IMR-90 (cell line): ENCODE results near the gene ANO1. TPM values are rescaled to one million over a fixed set of nuclear protein-coding genes. Genes with fewer than 3 reads are reported as not detected.

Experiments
- ATAC-seq: fragments of 200-7000 bp; cut with Tn5 transposase; 2 replicates; pipeline ENCODE4 v1.9.1; 2020; ENCODE audit warnings: low read depth, mild to moderate bottlenecking, moderate library complexity
- BruUV-seq: library from RNA; stranded (reverse); fragments of 400-500 nt; replicated peaks from 2 replicates; lab custom pipeline; 2021; lab: Mats Ljungman, UMichigan
- CTCF ChIA-PET: fragments of 300-600 bp; formaldehyde crosslinking; extraction: SDS; loops from one replicate; lab custom pipeline; 2021; ENCODE audit warnings: antibody characterized with exemption; lab: Yijun Ruan, JAX
- POLR2A ChIA-PET: fragments of 300-600 bp; sonication (Branson Sonifier 250); formaldehyde crosslinking; loops from one replicate; lab custom pipeline; 2022; ENCODE audit warnings: antibody characterized with exemption; ENCODE audit not compliant: unreplicated experiment; lab: Charles Lee
- DNase-seq: peaks from one replicate; pipeline ENCODE4 v3.0.0; 2013
- H2AFZ ChIP-seq: replicated peaks from 2 replicates; pipeline ENCODE3; 2013; ENCODE audit warnings: low read length, mild to moderate bottlenecking; ENCODE audit not compliant: poor library complexity
- H2AK5ac ChIP-seq: 2 replicates; pipeline ENCODE4 v1.6.1; 2013; ENCODE audit warnings: low read depth, low read length, inconsistent platforms
- H2AK9ac ChIP-seq: replicated peaks from 2 replicates; pipeline ENCODE3; 2013; ENCODE audit warnings: mild to moderate bottlenecking, low read depth, low read length, moderate library complexity; ENCODE audit not compliant: poor library complexity
- H2BK120ac ChIP-seq: 2 replicates; pipeline ENCODE4 v1.6.1; 2013; ENCODE audit warnings: low read depth, low read length, inconsistent platforms
- H2BK15ac ChIP-seq: 3 replicates; pipeline ENCODE4 v1.6.1; 2013; ENCODE audit warnings: low read depth, low read length, inconsistent platforms
- H2BK20ac ChIP-seq: 2 replicates; pipeline ENCODE4 v1.6.1; 2013; ENCODE audit warnings: low read depth, mild to moderate bottlenecking, inconsistent platforms, low read length, moderate library complexity
- H2BK5ac ChIP-seq: 2 replicates; pipeline ENCODE4 v1.6.1; 2013; ENCODE audit warnings: mild to moderate bottlenecking, low read depth, low read length, inconsistent platforms; ENCODE audit not compliant: poor library complexity, severe bottlenecking
- H3K14ac ChIP-seq: replicated peaks from 2 replicates; pipeline ENCODE4 v1.6.1; 2013; ENCODE audit warnings: low read depth, low read length, inconsistent platforms
- H3K18ac ChIP-seq: 2 replicates; pipeline ENCODE4 v1.6.1; 2013; ENCODE audit warnings: low read depth, low read length, control low read depth
- H3K23ac ChIP-seq: 2 replicates; pipeline ENCODE4 v1.6.1; 2013; ENCODE audit warnings: low read depth, low read length, inconsistent platforms
- H3K27ac ChIP-seq: 2 replicates; pipeline ENCODE4 v1.5.1; 2013; ENCODE audit warnings: mild to moderate bottlenecking, control low read depth, low read length; ENCODE audit not compliant: insufficient read depth
- H3K27me3 ChIP-seq: 2 replicates; pipeline ENCODE4 v1.6.1; 2013; ENCODE audit warnings: low read length; ENCODE audit not compliant: control insufficient read depth, insufficient read depth
- H3K36me3 ChIP-seq: 2 replicates; pipeline ENCODE4 v1.6.1; 2013; ENCODE audit warnings: low read length, mixed read lengths; ENCODE audit not compliant: control insufficient read depth, insufficient read depth
- H3K4ac ChIP-seq: 2 replicates; pipeline ENCODE4 v1.6.1; 2013; ENCODE audit warnings: low read depth, low read length, inconsistent platforms
- H3K4me1 ChIP-seq: 2 replicates; pipeline ENCODE4 v1.6.1; 2013; ENCODE audit warnings: low read length, mixed read lengths; ENCODE audit not compliant: control insufficient read depth, insufficient read depth
- H3K4me2 ChIP-seq: 2 replicates; pipeline ENCODE4 v1.6.1; 2013; ENCODE audit warnings: low read depth, mild to moderate bottlenecking, control low read depth, low read length, moderate library complexity
- H3K4me3 ChIP-seq: 2 replicates; pipeline ENCODE4 v1.5.1; 2013; ENCODE audit warnings: low read depth, mild to moderate bottlenecking, control low read depth, low read length, moderate library complexity; ENCODE audit not compliant: insufficient read depth
- H3K56ac ChIP-seq: 2 replicates; pipeline ENCODE4 v1.6.1; 2013; ENCODE audit warnings: low read length, inconsistent platforms; ENCODE audit not compliant: insufficient read depth; ENCODE audit errors: extremely low read depth
- H3K79me1 ChIP-seq, 2 experiments: 2 replicates each; pipeline ENCODE4 v1.6.1; 2013; ENCODE audit warnings: low read length in 2 of 2, inconsistent platforms in 1 of 2, low read depth in 1 of 2
- H3K9ac ChIP-seq: 2 replicates; pipeline ENCODE4 v1.6.1; 2013; ENCODE audit warnings: low read depth, low read length, control low read depth
- H3K9me1 ChIP-seq: 2 replicates; pipeline ENCODE4 v1.6.1; 2013; ENCODE audit warnings: low read length, inconsistent platforms; ENCODE audit not compliant: insufficient read depth
- H3K9me3 ChIP-seq: 2 replicates; pipeline ENCODE4 v1.6.1; 2013; ENCODE audit warnings: low read length; ENCODE audit not compliant: control insufficient read depth, insufficient read depth
- H4K20me1 ChIP-seq: 2 replicates; pipeline ENCODE4 v1.6.1; 2013; ENCODE audit warnings: low read length, inconsistent platforms; ENCODE audit not compliant: insufficient read depth
- H4K5ac ChIP-seq: 2 replicates; pipeline ENCODE4 v1.6.1; 2013; ENCODE audit warnings: mild to moderate bottlenecking, low read depth, low read length, control low read depth
- H4K8ac ChIP-seq, 2 experiments: 2 replicates each; pipeline ENCODE4 v1.6.1; 2013; ENCODE audit warnings: low read depth in 2 of 2, low read length in 2 of 2, control low read depth in 1 of 2, inconsistent platforms in 1 of 2
- H4K91ac ChIP-seq: 2 replicates; pipeline ENCODE4 v1.6.1; 2013; ENCODE audit warnings: low read depth, low read length, inconsistent platforms; ENCODE audit not compliant: insufficient read depth
- BHLHE40 ChIP-seq: fragments of 150-350 bp; IDR thresholded peaks from 2 replicates; pipeline ENCODE4 v1.6.1; 2016; ENCODE audit warnings: mild to moderate bottlenecking, low read depth, low read length
- CEBPB ChIP-seq: IDR thresholded peaks from 2 replicates; pipeline ENCODE4 v1.6.1; 2012; ENCODE audit warnings: low read depth, low read length, improper control_type of control experiment
- CHD1 ChIP-seq: IDR thresholded peaks from 2 replicates; pipeline ENCODE4 v1.6.1; 2012; ENCODE audit warnings: low read depth, low read length, improper control_type of control experiment
- FOS ChIP-seq: fragments of 150-350 bp; IDR thresholded peaks from 2 replicates; pipeline ENCODE4 v1.6.1; 2016; ENCODE audit warnings: low read depth, low read length
- MAFK ChIP-seq: IDR thresholded peaks from 2 replicates; pipeline ENCODE4 v1.6.1; 2012; ENCODE audit warnings: low read depth, low read length, improper control_type of control experiment
- MAZ ChIP-seq: IDR thresholded peaks from 2 replicates; pipeline ENCODE4 v1.6.1; 2012; ENCODE audit warnings: low read depth, mild to moderate bottlenecking, low read length, improper control_type of control experiment, moderate library complexity, borderline replicate concordance
- MXI1 ChIP-seq: IDR thresholded peaks from 2 replicates; pipeline ENCODE4 v1.6.1; 2012; ENCODE audit warnings: low read depth, mild to moderate bottlenecking, low read length, moderate library complexity, borderline replicate concordance
- NFE2L2 ChIP-seq: fragments of 150-350 bp; IDR thresholded peaks from 2 replicates; pipeline ENCODE4 v1.6.1; 2016; ENCODE audit warnings: low read depth, mild to moderate bottlenecking, low read length
- POLR2A ChIP-seq: IDR thresholded peaks from 2 replicates; pipeline ENCODE4 v1.6.1; 2012; ENCODE audit warnings: mild to moderate bottlenecking, low read depth, low read length
- RAD21 ChIP-seq: IDR thresholded peaks from 2 replicates; pipeline ENCODE4 v1.6.1; 2012; ENCODE audit warnings: low read length, improper control_type of control experiment
- RCOR1 ChIP-seq: IDR thresholded peaks from 2 replicates; pipeline ENCODE4 v1.6.1; 2012; ENCODE audit warnings: mild to moderate bottlenecking, low read length, improper control_type of control experiment; ENCODE audit not compliant: insufficient replicate concordance
- RFX5 ChIP-seq: IDR thresholded peaks from 2 replicates; pipeline ENCODE4 v1.8.0; 2012; ENCODE audit warnings: low read depth, mild to moderate bottlenecking, low read length, moderate library complexity
- SMC3 ChIP-seq: fragments of 150-350 bp; IDR thresholded peaks from 2 replicates; pipeline ENCODE4 v1.6.1; 2016; ENCODE audit warnings: low read depth, mild to moderate bottlenecking, antibody characterized with exemption, low read length, moderate library complexity
- WGBS, 2 experiments: methylation state at CpG; one replicate each; pipeline versions ENCODE4 v1.1.5 to v1.1.7; 2013; ENCODE audit warnings: missing lambda C conversion rate in 2 of 2; ENCODE audit not compliant: insufficient read length in 1 of 2; ENCODE audit errors: extremely low coverage in 2 of 2; 5-methylcytosine and 5-hydroxymethylcytosine counted together
- dilution Hi-C: fragments of 300-500 bp; cut with HindIII; formaldehyde crosslinking; loops from one replicate; pipeline ENCODE4 v1.14.3; 2018; ENCODE audit warnings: low sequenced_read_pairs; ENCODE audit not compliant: unreplicated experiment
- in situ Hi-C: fragments of 300-500 bp; cut with MboI; formaldehyde crosslinking; loops from 3 replicates; pipeline ENCODE4 v1.14.3; 2019; ENCODE audit warnings: low sequenced_read_pairs, inconsistent platforms, mixed read lengths
- intact Hi-C: fragments of 100-400 bp; cut with micrococcal nuclease; formaldehyde crosslinking; loops from 2 replicates; pipeline ENCODE4 v1.10.0; 2022
- polyA plus RNA-seq, 3 experiments: library from polyadenylated mRNA; depleted of rRNA; stranded (reverse); fragments of >200 nt; gene quantifications; 2 replicates each; pipeline ENCODE4 v1.2.3, GENCODE V29; 2012; ENCODE audit warnings: low replicate concordance in 1 of 3
- total RNA-seq: library from RNA; depleted of rRNA; stranded (reverse); fragments of >200 nt; gene quantifications from 2 replicates; pipeline ENCODE4 v1.2.3, GENCODE V29; 2012
- TF ChIP-seq, protein P1 (sequence below): fragments of 150-350 bp; IDR thresholded peaks from 2 replicates; pipeline ENCODE4 v1.6.1; 2017; ENCODE audit warnings: mild to moderate bottlenecking, antibody characterized with exemption, low read length, low read depth
- TF ChIP-seq, protein P2 (sequence below): conservative IDR thresholded peaks from 2 replicates; pipeline ENCODE4 v1.5.1; 2012; ENCODE audit warnings: mild to moderate bottlenecking, low read depth, low read length, improper control_type of control experiment
- TF ChIP-seq, protein P3 (sequence below): fragments of 150-350 bp; IDR thresholded peaks from 2 replicates; pipeline ENCODE4 v1.6.1; 2016; ENCODE audit warnings: low read depth, mild to moderate bottlenecking, low read length, moderate library complexity, borderline replicate concordance

The ANO1 gene
- total and polyA plus RNA-seq, 2 of the 4 experiments (the other 2 are of a cell fraction), result 4.1 to 10.7 TPM

- no peak overlapping the region for H3K56ac ChIP-seq
- H3K14ac ChIP-seq, result no peak overlapping the region
- H3K27me3 ChIP-seq, result no peaks in the 10 kb centered on the region
- no peaks in the 10 kb centered on the region for H3K9me3 ChIP-seq
- no peak overlapping the region for H4K8ac ChIP-seq
- H2AK5ac ChIP-seq, result no peak overlapping the region
- no peak overlapping the region for H2BK15ac ChIP-seq
- H2BK120ac ChIP-seq, result no peak overlapping the region
- no peak overlapping the region for H3K4me3 ChIP-seq
- no peaks in the 10 kb centered on the region for H3K9me1 ChIP-seq
- peaks cover 3% of the 10 kb centered on the region; the same call in 1 of the 2 replicates for H3K36me3 ChIP-seq
- DNase-seq (no peak), ATAC-seq (no peak)
- H2BK5ac ChIP-seq, result no peak overlapping the region
- peak overlapping the region; percentile 33 for H2AFZ ChIP-seq
- H3K4ac ChIP-seq, result no peak overlapping the region
- no peak overlapping the region for H4K5ac ChIP-seq
- no peak overlapping the region for H3K23ac ChIP-seq
- H4K20me1 ChIP-seq, result no peaks in the 10 kb centered on the region
- no peak overlapping the region for H3K9ac ChIP-seq
- intact Hi-C loops (no loop called here), in situ Hi-C loops (loop anchor here (25.0 kb wide), 1 partner anchor 1069 kb away; no protein-coding TSS in a partner anchor), dilution Hi-C loops (no loop called here)
- no peak overlapping the region for H2AK9ac ChIP-seq
- TF ChIP-seq RCOR1 (no peak), NFE2L2 (no peak), FOS (no peak), MXI1 (no peak), BHLHE40 (no peak), CHD1 (no peak), RAD21 (no peak), MAFK (no peak), POLR2A (no peak), CEBPB (no peak), RFX5 (no peak), MAZ (no peak), SMC3 (no peak)
- TF ChIP-seq, protein P1, sequence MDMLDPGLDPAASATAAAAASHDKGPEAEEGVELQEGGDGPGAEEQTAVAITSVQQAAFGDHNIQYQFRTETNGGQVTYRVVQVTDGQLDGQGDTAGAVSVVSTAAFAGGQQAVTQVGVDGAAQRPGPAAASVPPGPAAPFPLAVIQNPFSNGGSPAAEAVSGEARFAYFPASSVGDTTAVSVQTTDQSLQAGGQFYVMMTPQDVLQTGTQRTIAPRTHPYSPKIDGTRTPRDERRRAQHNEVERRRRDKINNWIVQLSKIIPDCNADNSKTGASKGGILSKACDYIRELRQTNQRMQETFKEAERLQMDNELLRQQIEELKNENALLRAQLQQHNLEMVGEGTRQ, result no peak
- TF ChIP-seq, protein P2, sequence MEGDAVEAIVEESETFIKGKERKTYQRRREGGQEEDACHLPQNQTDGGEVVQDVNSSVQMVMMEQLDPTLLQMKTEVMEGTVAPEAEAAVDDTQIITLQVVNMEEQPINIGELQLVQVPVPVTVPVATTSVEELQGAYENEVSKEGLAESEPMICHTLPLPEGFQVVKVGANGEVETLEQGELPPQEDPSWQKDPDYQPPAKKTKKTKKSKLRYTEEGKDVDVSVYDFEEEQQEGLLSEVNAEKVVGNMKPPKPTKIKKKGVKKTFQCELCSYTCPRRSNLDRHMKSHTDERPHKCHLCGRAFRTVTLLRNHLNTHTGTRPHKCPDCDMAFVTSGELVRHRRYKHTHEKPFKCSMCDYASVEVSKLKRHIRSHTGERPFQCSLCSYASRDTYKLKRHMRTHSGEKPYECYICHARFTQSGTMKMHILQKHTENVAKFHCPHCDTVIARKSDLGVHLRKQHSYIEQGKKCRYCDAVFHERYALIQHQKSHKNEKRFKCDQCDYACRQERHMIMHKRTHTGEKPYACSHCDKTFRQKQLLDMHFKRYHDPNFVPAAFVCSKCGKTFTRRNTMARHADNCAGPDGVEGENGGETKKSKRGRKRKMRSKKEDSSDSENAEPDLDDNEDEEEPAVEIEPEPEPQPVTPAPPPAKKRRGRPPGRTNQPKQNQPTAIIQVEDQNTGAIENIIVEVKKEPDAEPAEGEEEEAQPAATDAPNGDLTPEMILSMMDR, result no peak
- TF ChIP-seq, protein P3, sequence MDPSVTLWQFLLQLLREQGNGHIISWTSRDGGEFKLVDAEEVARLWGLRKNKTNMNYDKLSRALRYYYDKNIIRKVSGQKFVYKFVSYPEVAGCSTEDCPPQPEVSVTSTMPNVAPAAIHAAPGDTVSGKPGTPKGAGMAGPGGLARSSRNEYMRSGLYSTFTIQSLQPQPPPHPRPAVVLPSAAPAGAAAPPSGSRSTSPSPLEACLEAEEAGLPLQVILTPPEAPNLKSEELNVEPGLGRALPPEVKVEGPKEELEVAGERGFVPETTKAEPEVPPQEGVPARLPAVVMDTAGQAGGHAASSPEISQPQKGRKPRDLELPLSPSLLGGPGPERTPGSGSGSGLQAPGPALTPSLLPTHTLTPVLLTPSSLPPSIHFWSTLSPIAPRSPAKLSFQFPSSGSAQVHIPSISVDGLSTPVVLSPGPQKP, result no peak
- H3K27ac ChIP-seq, result no peak overlapping the region
- CTCF ChIA-PET, result no interaction called here
- no peak overlapping the region for H3K4me2 ChIP-seq
- H3K4me1 ChIP-seq, result no peaks in the 10 kb centered on the region
- no TSS peak for BruUV-seq
- POLR2A ChIA-PET, result no interaction called here
- no peaks in the 10 kb centered on the region for H3K79me1 ChIP-seq
- H3K18ac ChIP-seq, result no peak overlapping the region
- no peak overlapping the region for H2BK20ac ChIP-seq
- 73% methylated on average over 3 of the region's 11 CpGs; no CpG with 5 or more reads in 1 of the 2 experiments for WGBS, 2 experiments
- H4K91ac ChIP-seq, result no peak overlapping the region
Observed at GRCh38 chr11:70180906-70181305, 102.8 kb downstream of the ANO1 start.
